ENCODE data around the gene AFAP1L2.

Gene AFAP1L2

DNA sequence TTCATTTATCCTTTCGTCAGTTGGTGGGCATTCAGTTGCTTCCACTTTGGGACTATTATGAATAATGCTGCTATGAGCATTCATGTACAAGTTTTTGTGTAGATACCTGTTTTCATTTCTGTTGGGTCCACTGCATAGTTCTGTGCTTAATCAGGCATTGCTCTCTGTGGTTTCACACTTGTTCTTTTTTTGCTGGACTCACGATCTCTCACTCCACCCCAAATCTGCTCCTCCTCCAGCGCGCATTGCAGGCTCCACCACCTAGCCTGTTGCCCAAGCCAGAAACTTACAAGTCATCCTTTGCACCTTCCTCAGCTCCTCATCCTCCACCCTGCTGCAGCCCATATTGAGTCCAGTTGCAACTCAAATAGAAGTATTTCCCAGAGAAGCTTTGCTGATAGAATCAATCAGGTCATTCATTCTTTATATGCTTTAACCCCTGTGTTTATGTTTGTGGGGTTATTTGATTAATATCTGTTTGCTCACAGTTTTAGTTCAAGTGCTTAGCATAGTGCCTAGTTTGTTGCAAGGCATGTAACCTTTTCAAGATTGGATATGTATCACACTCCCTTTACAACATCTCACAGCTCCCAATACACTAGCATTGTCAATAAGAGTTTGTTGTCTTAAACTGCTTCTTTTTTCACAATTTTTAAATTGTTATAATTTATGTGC is 16.6 kb upstream of the AFAP1L2 start:
- TF ChIP-seq, protein P1, sequence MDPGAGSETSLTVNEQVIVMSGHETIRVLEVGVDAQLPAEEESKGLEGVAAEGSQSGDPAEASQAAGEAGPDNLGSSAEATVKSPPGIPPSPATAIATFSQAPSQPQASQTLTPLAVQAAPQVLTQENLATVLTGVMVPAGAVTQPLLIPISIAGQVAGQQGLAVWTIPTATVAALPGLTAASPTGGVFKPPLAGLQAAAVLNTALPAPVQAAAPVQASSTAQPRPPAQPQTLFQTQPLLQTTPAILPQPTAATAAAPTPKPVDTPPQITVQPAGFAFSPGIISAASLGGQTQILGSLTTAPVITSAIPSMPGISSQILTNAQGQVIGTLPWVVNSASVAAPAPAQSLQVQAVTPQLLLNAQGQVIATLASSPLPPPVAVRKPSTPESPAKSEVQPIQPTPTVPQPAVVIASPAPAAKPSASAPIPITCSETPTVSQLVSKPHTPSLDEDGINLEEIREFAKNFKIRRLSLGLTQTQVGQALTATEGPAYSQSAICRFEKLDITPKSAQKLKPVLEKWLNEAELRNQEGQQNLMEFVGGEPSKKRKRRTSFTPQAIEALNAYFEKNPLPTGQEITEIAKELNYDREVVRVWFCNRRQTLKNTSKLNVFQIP (CRISPR knock-in tag; IDR thresholded peaks at IDR 0.05; ENCODE audit: borderline replicate concordance, low read depth), result no peak
- no peak for TF ChIP-seq SNAI2 (CRISPR knock-in tag; IDR thresholded peaks at IDR 0.05)
- TF ChIP-seq PPARA (CRISPR knock-in tag; IDR thresholded peaks at IDR 0.05; ENCODE audit: borderline replicate concordance), result no peak
- no peak for TF ChIP-seq OSR1 (CRISPR knock-in tag; IDR thresholded peaks at IDR 0.05)
- ATAC-seq, result no peak

DNA sequence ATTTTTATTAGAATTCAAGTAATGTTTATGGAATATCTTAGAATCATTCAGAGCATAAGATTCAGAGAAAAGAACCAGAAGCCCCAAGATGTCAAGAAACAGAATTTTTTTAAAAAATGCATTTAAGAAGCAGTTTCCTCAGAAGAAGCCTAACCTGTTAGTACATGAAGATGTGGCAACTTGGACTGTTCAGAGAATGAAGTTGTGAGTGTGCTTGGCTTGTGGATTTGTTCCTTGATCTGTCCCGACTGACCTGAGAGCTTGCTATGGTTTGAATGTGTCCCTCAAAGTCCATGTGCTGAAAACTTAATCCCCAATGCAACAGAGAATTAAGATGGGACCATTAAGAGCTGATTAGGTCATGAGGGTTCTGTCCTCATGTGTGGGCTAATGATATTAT is 13.8 kb upstream of the AFAP1L2 start:
- no peak for TF ChIP-seq ZNF70 (CRISPR knock-in tag; IDR thresholded peaks at IDR 0.05)
- TF ChIP-seq GLIS3 (CRISPR knock-in tag; IDR thresholded peaks at IDR 0.05), result no peak
- TF ChIP-seq, protein P2, sequence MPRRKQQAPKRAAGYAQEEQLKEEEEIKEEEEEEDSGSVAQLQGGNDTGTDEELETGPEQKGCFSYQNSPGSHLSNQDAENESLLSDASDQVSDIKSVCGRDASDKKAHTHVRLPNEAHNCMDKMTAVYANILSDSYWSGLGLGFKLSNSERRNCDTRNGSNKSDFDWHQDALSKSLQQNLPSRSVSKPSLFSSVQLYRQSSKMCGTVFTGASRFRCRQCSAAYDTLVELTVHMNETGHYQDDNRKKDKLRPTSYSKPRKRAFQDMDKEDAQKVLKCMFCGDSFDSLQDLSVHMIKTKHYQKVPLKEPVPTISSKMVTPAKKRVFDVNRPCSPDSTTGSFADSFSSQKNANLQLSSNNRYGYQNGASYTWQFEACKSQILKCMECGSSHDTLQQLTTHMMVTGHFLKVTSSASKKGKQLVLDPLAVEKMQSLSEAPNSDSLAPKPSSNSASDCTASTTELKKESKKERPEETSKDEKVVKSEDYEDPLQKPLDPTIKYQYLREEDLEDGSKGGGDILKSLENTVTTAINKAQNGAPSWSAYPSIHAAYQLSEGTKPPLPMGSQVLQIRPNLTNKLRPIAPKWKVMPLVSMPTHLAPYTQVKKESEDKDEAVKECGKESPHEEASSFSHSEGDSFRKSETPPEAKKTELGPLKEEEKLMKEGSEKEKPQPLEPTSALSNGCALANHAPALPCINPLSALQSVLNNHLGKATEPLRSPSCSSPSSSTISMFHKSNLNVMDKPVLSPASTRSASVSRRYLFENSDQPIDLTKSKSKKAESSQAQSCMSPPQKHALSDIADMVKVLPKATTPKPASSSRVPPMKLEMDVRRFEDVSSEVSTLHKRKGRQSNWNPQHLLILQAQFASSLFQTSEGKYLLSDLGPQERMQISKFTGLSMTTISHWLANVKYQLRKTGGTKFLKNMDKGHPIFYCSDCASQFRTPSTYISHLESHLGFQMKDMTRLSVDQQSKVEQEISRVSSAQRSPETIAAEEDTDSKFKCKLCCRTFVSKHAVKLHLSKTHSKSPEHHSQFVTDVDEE (CRISPR knock-in tag; IDR thresholded peaks at IDR 0.05), result no peak
- TF ChIP-seq, protein P3, sequence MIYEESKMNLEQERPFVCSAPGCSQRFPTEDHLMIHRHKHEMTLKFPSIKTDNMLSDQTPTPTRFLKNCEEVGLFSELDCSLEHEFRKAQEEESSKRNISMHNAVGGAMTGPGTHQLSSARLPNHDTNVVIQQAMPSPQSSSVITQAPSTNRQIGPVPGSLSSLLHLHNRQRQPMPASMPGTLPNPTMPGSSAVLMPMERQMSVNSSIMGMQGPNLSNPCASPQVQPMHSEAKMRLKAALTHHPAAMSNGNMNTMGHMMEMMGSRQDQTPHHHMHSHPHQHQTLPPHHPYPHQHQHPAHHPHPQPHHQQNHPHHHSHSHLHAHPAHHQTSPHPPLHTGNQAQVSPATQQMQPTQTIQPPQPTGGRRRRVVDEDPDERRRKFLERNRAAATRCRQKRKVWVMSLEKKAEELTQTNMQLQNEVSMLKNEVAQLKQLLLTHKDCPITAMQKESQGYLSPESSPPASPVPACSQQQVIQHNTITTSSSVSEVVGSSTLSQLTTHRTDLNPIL (CRISPR knock-in tag; IDR thresholded peaks at IDR 0.05; ENCODE audit: low read depth), result no peak
- no peak for TF ChIP-seq RARB (CRISPR knock-in tag; IDR thresholded peaks at IDR 0.05)
- TF ChIP-seq, protein P4, sequence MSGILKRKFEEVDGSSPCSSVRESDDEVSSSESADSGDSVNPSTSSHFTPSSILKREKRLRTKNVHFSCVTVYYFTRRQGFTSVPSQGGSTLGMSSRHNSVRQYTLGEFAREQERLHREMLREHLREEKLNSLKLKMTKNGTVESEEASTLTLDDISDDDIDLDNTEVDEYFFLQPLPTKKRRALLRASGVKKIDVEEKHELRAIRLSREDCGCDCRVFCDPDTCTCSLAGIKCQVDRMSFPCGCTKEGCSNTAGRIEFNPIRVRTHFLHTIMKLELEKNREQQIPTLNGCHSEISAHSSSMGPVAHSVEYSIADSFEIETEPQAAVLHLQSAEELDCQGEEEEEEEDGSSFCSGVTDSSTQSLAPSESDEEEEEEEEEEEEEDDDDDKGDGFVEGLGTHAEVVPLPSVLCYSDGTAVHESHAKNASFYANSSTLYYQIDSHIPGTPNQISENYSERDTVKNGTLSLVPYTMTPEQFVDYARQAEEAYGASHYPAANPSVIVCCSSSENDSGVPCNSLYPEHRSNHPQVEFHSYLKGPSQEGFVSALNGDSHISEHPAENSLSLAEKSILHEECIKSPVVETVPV (CRISPR knock-in tag; IDR thresholded peaks at IDR 0.05), result no peak
- TF ChIP-seq TCF4 (CRISPR knock-in tag; IDR thresholded peaks at IDR 0.05; ENCODE audit: borderline replicate concordance), result no peak
- TF ChIP-seq, protein P1 (CRISPR knock-in tag; IDR thresholded peaks at IDR 0.05; ENCODE audit: borderline replicate concordance, low read depth), result no peak
- TF ChIP-seq ZC3H10 (CRISPR knock-in tag; IDR thresholded peaks at IDR 0.05), result no peak
- ATAC-seq, result no peak

DNA sequence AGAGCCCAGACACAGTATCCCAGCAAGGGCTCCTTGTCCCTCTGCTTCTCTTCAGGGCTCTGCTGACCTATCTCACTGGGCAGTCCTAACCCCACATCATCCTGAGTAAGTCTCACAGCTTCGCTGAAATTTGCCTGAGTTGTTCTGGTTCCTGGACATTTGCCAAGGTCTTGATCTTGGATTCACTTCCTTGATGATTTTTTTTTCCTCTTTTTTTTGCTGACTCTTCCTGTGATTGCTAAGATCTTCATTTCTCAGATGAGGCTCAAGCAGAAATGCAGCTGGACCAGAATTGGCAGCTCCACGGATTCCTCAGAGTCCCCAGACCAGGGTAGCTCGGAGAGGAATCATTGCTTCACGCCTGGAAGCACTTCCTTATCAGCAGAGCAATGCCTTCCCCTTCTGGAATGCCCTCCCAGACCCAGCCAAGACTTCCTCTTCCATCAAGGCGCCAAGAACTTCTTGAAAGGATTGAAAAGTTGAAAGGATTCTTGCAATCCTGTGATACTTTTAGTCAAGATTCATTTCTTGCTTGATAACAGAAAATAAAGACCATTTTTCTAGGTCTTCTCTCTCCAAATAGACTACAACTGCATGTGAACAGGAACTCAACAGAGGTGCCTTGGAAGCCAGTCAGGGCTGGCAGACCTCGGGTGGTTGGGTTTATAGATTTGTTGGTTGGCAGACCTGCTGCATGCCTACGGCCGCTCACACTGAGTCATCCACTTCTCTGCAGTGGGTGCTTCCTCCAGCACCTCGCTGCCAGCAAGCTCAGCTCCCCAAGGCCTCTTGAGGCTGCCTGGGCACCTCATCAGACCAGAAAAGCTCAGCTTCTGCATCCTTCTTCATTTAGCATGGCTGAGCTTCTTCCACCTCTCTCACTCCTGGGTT is 8.8 kb upstream of the AFAP1L2 start:
- peak; percentile 86 for ATAC-seq
- TF ChIP-seq RARB (CRISPR knock-in tag; IDR thresholded peaks at IDR 0.05) (no peak), ZC3H10 (CRISPR knock-in tag; IDR thresholded peaks at IDR 0.05) (no peak), ZFP3 (CRISPR knock-in tag; IDR thresholded peaks at IDR 0.05) (no peak), BACH2 (CRISPR knock-in tag; IDR thresholded peaks at IDR 0.05; ENCODE audit: borderline replicate concordance) (no peak), ESRRG (CRISPR knock-in tag; IDR thresholded peaks at IDR 0.05) (no peak), ZNF8 (CRISPR knock-in tag; IDR thresholded peaks at IDR 0.05) (no peak), OSR1 (CRISPR knock-in tag; IDR thresholded peaks at IDR 0.05) (no peak), SNAI2 (CRISPR knock-in tag; IDR thresholded peaks at IDR 0.05) (no peak), PPARA (CRISPR knock-in tag; IDR thresholded peaks at IDR 0.05; ENCODE audit: borderline replicate concordance) (no peak), ZNF70 (CRISPR knock-in tag; IDR thresholded peaks at IDR 0.05) (no peak), TOX (CRISPR knock-in tag; IDR thresholded peaks at IDR 0.05; ENCODE audit: borderline replicate concordance) (no peak)
- TF ChIP-seq, protein P5, sequence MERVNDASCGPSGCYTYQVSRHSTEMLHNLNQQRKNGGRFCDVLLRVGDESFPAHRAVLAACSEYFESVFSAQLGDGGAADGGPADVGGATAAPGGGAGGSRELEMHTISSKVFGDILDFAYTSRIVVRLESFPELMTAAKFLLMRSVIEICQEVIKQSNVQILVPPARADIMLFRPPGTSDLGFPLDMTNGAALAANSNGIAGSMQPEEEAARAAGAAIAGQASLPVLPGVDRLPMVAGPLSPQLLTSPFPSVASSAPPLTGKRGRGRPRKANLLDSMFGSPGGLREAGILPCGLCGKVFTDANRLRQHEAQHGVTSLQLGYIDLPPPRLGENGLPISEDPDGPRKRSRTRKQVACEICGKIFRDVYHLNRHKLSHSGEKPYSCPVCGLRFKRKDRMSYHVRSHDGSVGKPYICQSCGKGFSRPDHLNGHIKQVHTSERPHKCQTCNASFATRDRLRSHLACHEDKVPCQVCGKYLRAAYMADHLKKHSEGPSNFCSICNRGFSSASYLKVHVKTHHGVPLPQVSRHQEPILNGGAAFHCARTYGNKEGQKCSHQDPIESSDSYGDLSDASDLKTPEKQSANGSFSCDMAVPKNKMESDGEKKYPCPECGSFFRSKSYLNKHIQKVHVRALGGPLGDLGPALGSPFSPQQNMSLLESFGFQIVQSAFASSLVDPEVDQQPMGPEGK (CRISPR knock-in tag; IDR thresholded peaks at IDR 0.05; ENCODE audit: borderline replicate concordance), result no peak
- TF ChIP-seq, protein P4 (CRISPR knock-in tag; IDR thresholded peaks at IDR 0.05), result no peak
